H1 (cell line): ENCODE results near the gene KIF5C. TPM values are rescaled to one million over a fixed set of nuclear protein-coding genes. Genes with fewer than 3 reads are reported as not detected.

ENCODE experiments used
- CTCF ChIA-PET: fragments of 300-600 bp; sonication (Branson Sonifier 250); formaldehyde crosslinking; loops from one replicate; lab custom pipeline; 2021; ENCODE audit not compliant: partially characterized antibody; lab: Charles Lee
- POLR2A ChIA-PET: fragments of 300-600 bp; sonication (Branson Sonifier 250); formaldehyde crosslinking; loops from one replicate; lab custom pipeline; 2021; ENCODE audit warnings: inconsistent platforms; ENCODE audit not compliant: partially characterized antibody; lab: Charles Lee
- DNase-seq, 2 experiments: peaks; one replicate each; pipeline versions ENCODE4 v3.0.0 to v3.0.0-alpha.2; 2010 to 2022; ENCODE audit warnings: low spot score in 2 of 2, low read depth in 1 of 2, mixed read lengths in 1 of 2
- FAIRE-seq: peaks from 2 replicates; lab custom pipeline; 2011; peaks lifted over from hg19 to GRCh38; lab: Jason Lieb, UNC
- H2AFZ ChIP-seq: 2 replicates; pipeline ENCODE4 v1.8.1; 2012; ENCODE audit warnings: low read length, inconsistent platforms
- H2AK5ac ChIP-seq: 2 replicates; pipeline ENCODE4 v1.6.1; 2013; ENCODE audit warnings: low read depth, low read length
- H2BK120ac ChIP-seq: replicated peaks from 2 replicates; pipeline ENCODE3; 2013; ENCODE audit warnings: low read depth, low read length, inconsistent platforms
- H2BK12ac ChIP-seq: 2 replicates; pipeline ENCODE4 v1.6.1; 2013; ENCODE audit warnings: low read depth, low read length
- H2BK15ac ChIP-seq: 2 replicates; pipeline ENCODE4 v1.6.1; 2013; ENCODE audit warnings: low read length
- H2BK20ac ChIP-seq: 2 replicates; pipeline ENCODE4 v1.6.1; 2013; ENCODE audit warnings: low read length
- H2BK5ac ChIP-seq: 2 replicates; pipeline ENCODE4 v1.6.1; 2013; ENCODE audit warnings: low read depth, low read length
- H3K14ac ChIP-seq: 2 replicates; pipeline ENCODE4 v1.6.1; 2013; ENCODE audit warnings: inconsistent platforms; ENCODE audit not compliant: insufficient read length
- H3K18ac ChIP-seq: 2 replicates; pipeline ENCODE4 v1.6.1; 2013; ENCODE audit warnings: low read length; ENCODE audit errors: extremely low read depth
- H3K23ac ChIP-seq: 2 replicates; pipeline ENCODE4 v1.6.1; 2013; ENCODE audit warnings: inconsistent platforms; ENCODE audit not compliant: insufficient read length
- H3K23me2 ChIP-seq: 2 replicates; pipeline ENCODE4 v1.6.1; 2013; ENCODE audit warnings: low read depth, low read length
- H3K27ac ChIP-seq: 2 replicates; pipeline ENCODE4 v1.6.1; 2011; ENCODE audit warnings: low read depth, low read length, inconsistent platforms
- H3K27me3 ChIP-seq, 4 experiments: replicated peaks in 1 of 4; 1 replicate in 1 of 4; 2 replicates in 3 of 4; pipeline versions ENCODE4 v1.6.1 to v1.8.1; 2011 to 2013; ENCODE audit warnings: low read length in 3 of 4, mild to moderate bottlenecking in 3 of 4, inconsistent platforms in 2 of 4, mixed read lengths in 2 of 4, moderate library complexity in 1 of 4; ENCODE audit not compliant: control insufficient read depth in 3 of 4, insufficient read depth in 3 of 4; ENCODE audit errors: extremely low read depth in 1 of 4
- H3K36me3 ChIP-seq, 4 experiments: 2 replicates each; pipeline versions ENCODE4 v1.6.1 to v1.8.1; 2011 to 2013; ENCODE audit warnings: mild to moderate bottlenecking in 4 of 4, low read length in 3 of 4, moderate library complexity in 2 of 4, control low read depth in 1 of 4, inconsistent platforms in 1 of 4; ENCODE audit not compliant: insufficient read depth in 4 of 4, control insufficient read depth in 2 of 4
- H3K4ac ChIP-seq: replicated peaks from 2 replicates; pipeline ENCODE3; 2013; ENCODE audit warnings: low read length, low read depth, mixed read lengths, inconsistent platforms; ENCODE audit not compliant: insufficient read length
- H3K4me1 ChIP-seq, 4 experiments: replicated peaks in 1 of 4; 1 replicate in 1 of 4; 2 replicates in 3 of 4; pipeline versions ENCODE4 v1.6.1 to v1.8.1; 2011 to 2013; ENCODE audit warnings: low read length in 3 of 4, inconsistent platforms in 2 of 4, mixed read lengths in 1 of 4; ENCODE audit not compliant: insufficient read depth in 4 of 4, control insufficient read depth in 3 of 4
- H3K4me2 ChIP-seq, 2 experiments: 2 replicates each; pipeline versions ENCODE4 v1.6.1 to v1.8.1; 2011 to 2013; ENCODE audit warnings: low read depth in 2 of 2, low read length in 2 of 2, control low read depth in 1 of 2, inconsistent platforms in 1 of 2, mild to moderate bottlenecking in 1 of 2; ENCODE audit not compliant: insufficient read depth in 1 of 2
- H3K4me3 ChIP-seq, 4 experiments: fragments of 200-600, 300-600 bp in 1 of 4; sonication (generic), shearing (Covaris generic), sonication (Bioruptor Twin) in 1 of 4; 2 replicates each; pipeline versions ENCODE4 v1.5.1 to v1.8.1; 2011 to 2016; ENCODE audit warnings: low read length in 4 of 4, low read depth in 3 of 4, control low read depth in 2 of 4, inconsistent platforms in 2 of 4, mild to moderate bottlenecking in 2 of 4, mixed read lengths in 1 of 4, moderate library complexity in 1 of 4; ENCODE audit not compliant: insufficient read depth in 2 of 4; ENCODE audit errors: extremely low read depth in 1 of 4
- H3K56ac ChIP-seq: replicated peaks from 2 replicates; pipeline ENCODE3; 2013; ENCODE audit warnings: low read depth, mild to moderate bottlenecking, mixed read lengths, low read length, inconsistent platforms; ENCODE audit not compliant: insufficient read length
- H3K79me1 ChIP-seq: 2 replicates; pipeline ENCODE4 v1.6.1; 2013; ENCODE audit warnings: low read depth, low read length, control low read depth
- H3K79me2 ChIP-seq, 2 experiments: 2 replicates each; pipeline versions ENCODE4 v1.6.1 to v1.8.1; 2012 to 2013; ENCODE audit warnings: low read length in 2 of 2, mild to moderate bottlenecking in 2 of 2, inconsistent platforms in 1 of 2; ENCODE audit not compliant: insufficient read depth in 2 of 2, control insufficient read depth in 1 of 2
- H3K9ac ChIP-seq, 4 experiments: replicated peaks in 1 of 4; 1 replicate in 1 of 4; 2 replicates in 3 of 4; pipeline versions ENCODE4 v1.6.1 to v1.8.1; 2011 to 2013; ENCODE audit warnings: low read depth in 3 of 4, low read length in 3 of 4, control low read depth in 2 of 4, mild to moderate bottlenecking in 2 of 4, moderate library complexity in 2 of 4, inconsistent platforms in 1 of 4; ENCODE audit errors: extremely low read depth in 1 of 4
- H3K9me3 ChIP-seq, 2 experiments: 2 replicates each; pipeline versions ENCODE4 v1.6.1 to v1.8.1; 2012 to 2013; ENCODE audit warnings: mild to moderate bottlenecking in 2 of 2, moderate library complexity in 2 of 2, control low read depth in 1 of 2, inconsistent platforms in 1 of 2, low read depth in 1 of 2, low read length in 1 of 2, mixed read lengths in 1 of 2; ENCODE audit not compliant: insufficient read depth in 2 of 2
- H4K20me1 ChIP-seq, 2 experiments: replicated peaks in 1 of 2; 2 replicates each; pipeline versions ENCODE3 to v1.8.1; 2011 to 2013; ENCODE audit warnings: inconsistent platforms in 2 of 2, low read length in 2 of 2, mild to moderate bottlenecking in 1 of 2; ENCODE audit not compliant: insufficient read depth in 2 of 2, control insufficient read depth in 1 of 2
- H4K5ac ChIP-seq: 2 replicates; pipeline ENCODE4 v1.6.1; 2013; ENCODE audit warnings: low read length, low read depth, mixed read lengths, inconsistent platforms; ENCODE audit not compliant: insufficient read length
- H4K8ac ChIP-seq: 2 replicates; pipeline ENCODE4 v1.8.0; 2013; ENCODE audit warnings: mild to moderate bottlenecking, moderate library complexity, low read length, inconsistent platforms; ENCODE audit not compliant: insufficient read depth; ENCODE audit errors: extremely low read depth
- H4K91ac ChIP-seq: replicated peaks from 2 replicates; pipeline ENCODE3; 2013; ENCODE audit warnings: low read length, mixed read lengths, inconsistent platforms; ENCODE audit not compliant: insufficient read length
- CBX5 ChIP-seq: fragments of 300-800, 300-1000 bp; sonication (generic); IDR thresholded peaks from 2 replicates; pipeline ENCODE4 v1.7.1; 2016; ENCODE audit warnings: antibody characterized with exemption, low read length, low read depth
- CEBPB ChIP-seq: IDR thresholded peaks from 2 replicates; pipeline ENCODE4 v1.6.1; 2012; ENCODE audit warnings: low read depth, low read length
- CREB1 ChIP-seq: IDR thresholded peaks from 2 replicates; pipeline ENCODE4 v1.6.1; 2012; ENCODE audit warnings: inconsistent platforms
- EZH2 ChIP-seq: fragments of 200-600 bp; sonication (generic); IDR thresholded peaks from 2 replicates; pipeline ENCODE4 v1.7.1; 2012; ENCODE audit warnings: low read depth, mild to moderate bottlenecking, moderate library complexity, low read length, inconsistent platforms; ENCODE audit not compliant: severe bottlenecking
- JUND ChIP-seq: IDR thresholded peaks from 2 replicates; pipeline ENCODE4 v1.6.1; 2011; ENCODE audit warnings: mild to moderate bottlenecking, improper control_type of control experiment, low read length
- NRF1 ChIP-seq: IDR thresholded peaks from 2 replicates; pipeline ENCODE4 v1.6.1; 2011; ENCODE audit warnings: mild to moderate bottlenecking, low read depth, low read length, improper control_type of control experiment
- POU5F1 ChIP-seq: IDR thresholded peaks from 2 replicates; pipeline ENCODE4 v1.6.1; 2011; ENCODE audit warnings: low read depth, mild to moderate bottlenecking, low read length, moderate library complexity
- RFX5 ChIP-seq: IDR thresholded peaks from 2 replicates; pipeline ENCODE4 v1.6.1; 2011; ENCODE audit warnings: low read depth, low read length, improper control_type of control experiment, borderline replicate concordance
- SP4 ChIP-seq: IDR thresholded peaks from 2 replicates; pipeline ENCODE4 v1.6.1; 2012; ENCODE audit warnings: low read length, inconsistent platforms
- TCF12 ChIP-seq: IDR thresholded peaks from 2 replicates; pipeline ENCODE4 v1.6.1; 2011; ENCODE audit warnings: low read depth, mild to moderate bottlenecking, low read length
- USF2 ChIP-seq: IDR thresholded peaks from 2 replicates; pipeline ENCODE4 v1.6.1; 2011; ENCODE audit warnings: low read length, improper control_type of control experiment
- WGBS, 2 experiments: shearing (Covaris generic) in 1 of 2; methylation state at CpG; one replicate each; pipeline versions ENCODE4 v1.1.6 to v1.1.7; 2013 to 2015; ENCODE audit warnings: low lambda C conversion rate in 2 of 2, mixed read lengths in 2 of 2, inconsistent platforms in 1 of 2, low coverage in 1 of 2, missing lambda C conversion rate in 1 of 2; ENCODE audit not compliant: insufficient replicate concordance in 2 of 2, insufficient coverage in 1 of 2, insufficient read length in 1 of 2; ENCODE audit errors: extremely low coverage in 1 of 2, missing lambda C conversion rate in 1 of 2; 5-methylcytosine and 5-hydroxymethylcytosine counted together
- polyA plus RNA-seq, 7 experiments: library from polyadenylated mRNA; depleted of rRNA in 3 of 7; stranded (reverse) in 5 of 7; unstranded in 2 of 7; fragments of >200 nt in 5 of 7; fragments of 200-250 nt in 2 of 7; gene quantifications; 1 replicate in 5 of 7; 2 replicates in 1 of 7; 4 replicates in 1 of 7; pipeline versions ENCODE4 v1.2.1 to v1.2.3, GENCODE V29; 2011 to 2013; ENCODE audit warnings: missing spikeins in 2 of 7, mixed read lengths in 2 of 7
- total RNA-seq: library from RNA; stranded (reverse); fragmentation: NEBNext Ultra II Directional; extraction: Animal tissue kit (Norgen Biotek cat#: 25700); gene quantifications from 2 replicates; pipeline ENCODE4 v1.2.1, GENCODE V29; 2021

The KIF5C gene
- total and polyA plus RNA-seq, 2 of the 8 experiments (the other 6 are each of a cell fraction or from before 2014, with no cell fraction given): 16.3 to 66.4 TPM

- Histone ChIP-seq H3K9me3 (peaks cover 6 to 10% of the 10 kb centered on the region in 2 experiments; a peak in 3 of 4 replicates), H2AFZ (no peak overlapping the region), H3K79me2 (peaks cover 0 to 47% of the 10 kb centered on the region in 2 experiments; a peak in 2 of 4 replicates), H3K27ac (no peak overlapping the region), H2BK5ac (no peak overlapping the region), H3K14ac (no peak overlapping the region), H3K18ac (no peak overlapping the region), H3K56ac (no peak overlapping the region), H3K9ac (no peak overlapping the region)
- no peak for FAIRE-seq
- POLR2A ChIA-PET: no interaction called here
- TF ChIP-seq CBX5 (no peak), SP4 (no peak), POU5F1 (no peak), CEBPB (no peak), TCF12 (no peak), NRF1 (no peak), JUND (no peak), RFX5 (no peak), EZH2 (no peak), CREB1 (no peak), USF2 (no peak)
- TF ChIP-seq, all 59 proteins: peak for 0
- Histone ChIP-seq H3K27me3 (no peaks in the 10 kb centered on the region), H2BK15ac (no peak overlapping the region), H2BK12ac (no peak overlapping the region), H4K91ac (no peak overlapping the region), H3K23me2 (0 out of 2 replicates have a peak, but pooled peaks cover 2% of the 10 kb centered on the region), H3K36me3 (no peaks in the 10 kb centered on the region), H3K4me3 (no peak overlapping the region), H3K4me2 (no peak overlapping the region), H4K20me1 (peaks cover 0 to 2% of the 10 kb centered on the region in 2 experiments), H3K4me1 (no peaks in the 10 kb centered on the region), H3K23ac (no peak overlapping the region), H2BK20ac (no peak overlapping the region), H3K79me1 (no peaks in the 10 kb centered on the region), H2BK120ac (no peak overlapping the region), H3K4ac (no peak overlapping the region), H4K5ac (no peak overlapping the region), H4K8ac (no peak overlapping the region), H2AK5ac (no peak overlapping the region)
- CTCF ChIA-PET: no interaction called here
- DNase-seq: no peak
- WGBS, 2 experiments: 84% methylated on average over 4 of the region's 4 CpGs; no CpG with 5 or more reads in 1 of the 2 experiments
These were observed 21.1 kb downstream of the KIF5C start for GRCh38 chr2:148896136-148896535.
